Fibroblast of lung (primary cell): ENCODE measurements around the gene C6orf132.

Experiments
- CTCF ChIP-seq, 2 donors: IDR thresholded peaks in 1 of 2; conservative IDR thresholded peaks in 1 of 2; 1 replicate in 1 of 2; 2 replicates in 1 of 2; pipeline ENCODE4 v1.5.1; 2011 to 2012; ENCODE audit warnings: low read length in 2 of 2, control low read depth in 1 of 2, inconsistent platforms in 1 of 2, low read depth in 1 of 2, mild to moderate bottlenecking in 1 of 2
- EZH2 ChIP-seq: IDR thresholded peaks from 2 replicates; pipeline ENCODE4 v1.5.1; 2012; ENCODE audit warnings: low read length, control low read depth, mild to moderate bottlenecking; ENCODE audit errors: missing control alignments

- TF ChIP-seq CTCF (conservative IDR thresholded peaks at IDR 0.05 in 1 of 2, IDR thresholded peaks at IDR 0.05 in 1 of 2; ENCODE audit: low read depth in 1 of 2, low read length in 2 of 2), result no peak
- TF ChIP-seq EZH2, result no peak
These were observed 11.5 kb upstream of the C6orf132 start for GRCh38 chr6:42153921-42154320.
